Neutrophil (primary cell): ENCODE results near the gene CYTH3.

Experiments used
- H3K27ac ChIP-seq: fragments of 200-600 bp; sonication (generic); 2 replicates; pipeline ENCODE4 v1.5.1; 2016; ENCODE audit warnings: mild to moderate bottlenecking, moderate library complexity
- H3K27me3 ChIP-seq: fragments of 200-600 bp; sonication (generic); 2 replicates; pipeline ENCODE4 v1.6.0; 2016; ENCODE audit warnings: mild to moderate bottlenecking
- H3K36me3 ChIP-seq: fragments of 200-600 bp; sonication (generic); 2 replicates; pipeline ENCODE4 v1.5.1; 2017
- H3K4me1 ChIP-seq, 2 experiments: fragments of 200-600 bp in 1 of 2; sonication (generic) in 1 of 2; 1 replicate in 1 of 2; 2 replicates in 1 of 2; pipeline versions ENCODE4 v1.5.1 to v1.6.1; 2013 to 2016; ENCODE audit warnings: low read depth in 1 of 2, low read length in 1 of 2, mild to moderate bottlenecking in 1 of 2, moderate library complexity in 1 of 2; ENCODE audit not compliant: control insufficient read depth in 1 of 2, insufficient read depth in 1 of 2
- H3K4me3 ChIP-seq, 2 experiments: fragments of 200-600 bp in 1 of 2; sonication (generic) in 1 of 2; 1 replicate in 1 of 2; 2 replicates in 1 of 2; pipeline ENCODE4 v1.5.1; 2013 to 2016; ENCODE audit warnings: low read depth in 1 of 2, low read length in 1 of 2, mild to moderate bottlenecking in 1 of 2, moderate library complexity in 1 of 2
- H3K9me3 ChIP-seq: fragments of 200-600 bp; sonication (generic); 2 replicates; pipeline ENCODE4 v1.5.1; 2016
- CTCF ChIP-seq: fragments of 200-600 bp; sonication (generic); IDR thresholded peaks from 2 replicates; pipeline ENCODE4 v1.5.1; 2016; ENCODE audit warnings: antibody characterized with exemption

The CYTH3 gene

GRCh38 chr7:6160191-6160623 lies 112.2 kb downstream of the CYTH3 start:
- Histone ChIP-seq H3K4me3 (no peak overlapping the region), H3K27me3 (no peaks in the 10 kb centered on the region), H3K9me3 (no peaks in the 10 kb centered on the region), H3K36me3 (peaks cover 90% of the 10 kb centered on the region), H3K27ac (no peak overlapping the region), H3K4me1 (no peaks in the 10 kb centered on the region)
- TF ChIP-seq CTCF, result no peak

GRCh38 chr7:6159524-6160031 lies 112.8 kb downstream of the CYTH3 start:
- TF ChIP-seq CTCF, result no peak
- Histone ChIP-seq H3K9me3 (no peaks in the 10 kb centered on the region), H3K27me3 (no peaks in the 10 kb centered on the region), H3K4me3 (no peak overlapping the region), H3K36me3 (peaks cover 95% of the 10 kb centered on the region), H3K4me1 (no peaks in the 10 kb centered on the region), H3K27ac (no peak overlapping the region)

GRCh38 chr7:6159097-6159483 lies 113.3 kb downstream of the CYTH3 start:
- Histone ChIP-seq H3K27me3 (no peaks in the 10 kb centered on the region), H3K4me1 (no peaks in the 10 kb centered on the region), H3K36me3 (peaks cover 95% of the 10 kb centered on the region), H3K9me3 (no peaks in the 10 kb centered on the region), H3K27ac (no peak overlapping the region), H3K4me3 (no peak overlapping the region)
- TF ChIP-seq CTCF, result no peak

- H3K27me3 ChIP-seq, result no peaks in the 10 kb centered on the region
- no peak for TF ChIP-seq CTCF
- no peak overlapping the region for H3K27ac ChIP-seq
- no peak overlapping the region for H3K4me3 ChIP-seq
- no peaks in the 10 kb centered on the region for H3K4me1 ChIP-seq
- peaks cover 97% of the 10 kb centered on the region for H3K36me3 ChIP-seq
- H3K9me3 ChIP-seq, result no peaks in the 10 kb centered on the region
These were observed 113.9 kb downstream of the CYTH3 start for GRCh38 chr7:6158424-6159096.

GRCh38 chr7:6157685-6158423 lies 114.6 kb downstream of the CYTH3 start:
- H3K27me3 ChIP-seq, result no peaks in the 10 kb centered on the region
- no peak for TF ChIP-seq CTCF
- H3K36me3 ChIP-seq, result peaks cover 96% of the 10 kb centered on the region
- no peaks in the 10 kb centered on the region for H3K4me1 ChIP-seq
- H3K9me3 ChIP-seq, result no peaks in the 10 kb centered on the region
- no peak overlapping the region for H3K4me3 ChIP-seq
- no peak overlapping the region for H3K27ac ChIP-seq
